HepG2 (cell line): Measurements from ENCODE around the gene PIEZO1. TPM values are rescaled to one million over a fixed set of nuclear protein-coding genes. Genes with fewer than 3 reads are reported as not detected.

Experiments
- AGO1 ChIP-seq: fragments of 200-400 bp; formaldehyde crosslinking; IDR thresholded peaks from 2 replicates; pipeline ENCODE4 v1.6.1; 2017; ENCODE audit warnings: mild to moderate bottlenecking, low read depth, low read length, moderate library complexity; ENCODE audit not compliant: poor library complexity, severe bottlenecking
- GABPB1 ChIP-seq: IDR thresholded peaks from 2 replicates; pipeline ENCODE4 v1.6.1; 2016; ENCODE audit warnings: mild to moderate bottlenecking, missing genetic modification reagents, moderate library complexity, missing compliant biosample characterization
- KMT2B ChIP-seq: IDR thresholded peaks from 2 replicates; pipeline ENCODE4 v1.6.1; 2016; ENCODE audit warnings: missing genetic modification reagents, missing compliant biosample characterization
- NKX3-1 ChIP-seq: sonication (generic); formaldehyde crosslinking; IDR thresholded peaks from 2 replicates; pipeline ENCODE4 v1.5.0; 2020; ENCODE audit warnings: missing genetic modification reagents
- PATZ1 ChIP-seq: sonication (generic); formaldehyde crosslinking; IDR thresholded peaks from 2 replicates; pipeline ENCODE4 v1.4.0; 2020; ENCODE audit warnings: missing genetic modification reagents
- PHF21A ChIP-seq: sonication (generic); formaldehyde crosslinking; IDR thresholded peaks from 2 replicates; pipeline ENCODE4 v1.5.0; 2020; ENCODE audit warnings: mild to moderate bottlenecking, missing genetic modification reagents
- POGK ChIP-seq: sonication (generic); formaldehyde crosslinking; conservative IDR thresholded peaks from 2 replicates; pipeline ENCODE4 v1.8.0; 2022; ENCODE audit warnings: mild to moderate bottlenecking, moderate library complexity, missing genetic modification reagents
- POLR2A ChIP-seq, 2 experiments: IDR thresholded peaks; 2 replicates each; pipeline ENCODE4 v1.6.1; 2011; ENCODE audit warnings: low read depth in 2 of 2, low read length in 2 of 2, mild to moderate bottlenecking in 1 of 2, moderate library complexity in 1 of 2; ENCODE audit not compliant: insufficient read depth in 1 of 2
- TIGD3 ChIP-seq: sonication (generic); formaldehyde crosslinking; IDR thresholded peaks from 2 replicates; pipeline ENCODE4 v1.5.1; 2020; ENCODE audit warnings: mild to moderate bottlenecking, missing genetic modification reagents, borderline replicate concordance
- YY1 ChIP-seq: IDR thresholded peaks from 2 replicates; pipeline ENCODE4 v1.6.1; 2011; ENCODE audit warnings: low read length, low read depth, moderate library complexity, mild to moderate bottlenecking; ENCODE audit not compliant: insufficient read depth, insufficient replicate concordance
- ZBTB7B ChIP-seq: sonication (generic); formaldehyde crosslinking; IDR thresholded peaks from 2 replicates; pipeline ENCODE4 v1.4.0; 2020; ENCODE audit warnings: missing genetic modification reagents
- ZC3H4 ChIP-seq: sonication (generic); formaldehyde crosslinking; IDR thresholded peaks from 2 replicates; pipeline ENCODE4 v1.4.0; 2020; ENCODE audit warnings: missing genetic modification reagents, borderline replicate concordance
- ZIK1 ChIP-seq: sonication (generic); formaldehyde crosslinking; IDR thresholded peaks from 2 replicates; pipeline ENCODE4 v1.5.0; 2020; ENCODE audit warnings: mild to moderate bottlenecking, low read depth, missing genetic modification reagents, borderline replicate concordance
- ZNF281 ChIP-seq: sonication (generic); formaldehyde crosslinking; IDR thresholded peaks from 2 replicates; pipeline ENCODE4 v1.4.0; 2020; ENCODE audit warnings: missing genetic modification reagents, borderline replicate concordance
- ZNF333 ChIP-seq: sonication (generic); formaldehyde crosslinking; IDR thresholded peaks from 2 replicates; pipeline ENCODE4 v1.4.0; 2020; ENCODE audit warnings: mild to moderate bottlenecking, missing genetic modification reagents, borderline replicate concordance
- ZNF33A ChIP-seq: sonication (generic); formaldehyde crosslinking; IDR thresholded peaks from 2 replicates; pipeline ENCODE4 v1.5.1; 2020; ENCODE audit warnings: missing genetic modification reagents, mild to moderate bottlenecking, moderate library complexity, borderline replicate concordance
- ZNF350 ChIP-seq: sonication (generic); formaldehyde crosslinking; IDR thresholded peaks from 2 replicates; pipeline ENCODE4 v1.4.0; 2020; ENCODE audit warnings: mild to moderate bottlenecking, low read depth, missing genetic modification reagents, borderline replicate concordance
- ZNF451 ChIP-seq: sonication (generic); formaldehyde crosslinking; IDR thresholded peaks from 2 replicates; pipeline ENCODE4 v1.5.0; 2020; ENCODE audit warnings: mild to moderate bottlenecking, missing genetic modification reagents
- ZNF709 ChIP-seq: sonication (generic); formaldehyde crosslinking; IDR thresholded peaks from 2 replicates; pipeline ENCODE4 v1.5.0; 2020; ENCODE audit warnings: mild to moderate bottlenecking, missing genetic modification reagents
- ZNF790 ChIP-seq: sonication (generic); formaldehyde crosslinking; IDR thresholded peaks from 2 replicates; pipeline ENCODE4 v1.8.0; 2022; ENCODE audit warnings: missing genetic modification reagents, mild to moderate bottlenecking, borderline replicate concordance
- polyA plus RNA-seq, 8 experiments: library from polyadenylated mRNA; depleted of rRNA in 3 of 8; stranded (reverse) in 7 of 8; unstranded in 1 of 8; fragments of >200 nt; fragmentation: Illumina TruSeq in 4 of 8; extraction: Trizol in 4 of 8; gene quantifications; 2 replicates each; pipeline versions ENCODE4 v1.2.1 to v1.2.3, GENCODE V29; 2011 to 2016; ENCODE audit warnings: low read depth in 4 of 8, missing spikeins in 1 of 8, mixed read lengths in 1 of 8; ENCODE audit not compliant: insufficient read depth in 1 of 8
- total RNA-seq, 5 experiments: library from RNA; depleted of rRNA; stranded (reverse); fragments of >200 nt; fragmentation: Illumina TruSeq; extraction: Trizol; gene quantifications; 2 replicates each; pipeline ENCODE4 v1.2.3, GENCODE V29; 2016; ENCODE audit warnings: low read depth in 1 of 5

PIEZO1 gene
- total and polyA plus RNA-seq, 2 of the 13 experiments (the other 11 are each of a cell fraction or from before 2014, with no cell fraction given) = 67.9 to 85.0 TPM

- TF ChIP-seq TIGD3 (no peak), AGO1 (no peak), ZIK1 (0 out of 2 replicates have a peak, but pooled peaks have one; percentile 7), POLR2A (IDR thresholded peaks at IDR 0.05; ENCODE audit: insufficient read depth in 1 of 2, low read depth in 2 of 2, low read length in 2 of 2) (peak in 1 of 2 experiments; percentile 52; a peak in 2 of 4 replicates), YY1 (peak; percentile 30), ZBTB7B (CRISPR knock-in tag) (peak; percentile 62; the same call in 1 of the 2 replicates), KMT2B (CRISPR knock-in tag) (peak; percentile 51; the same call in 1 of the 2 replicates), ZNF350 (CRISPR knock-in tag) (peak; percentile 56; the same call in 1 of the 2 replicates), ZC3H4 (CRISPR knock-in tag) (0 out of 2 replicates have a peak, but pooled peaks have one; percentile 29), ZNF281 (CRISPR knock-in tag) (no peak), POGK (CRISPR knock-in tag) (peak; percentile 8; the same call in 1 of the 2 replicates), PATZ1 (peak; percentile 59), ZNF33A (CRISPR knock-in tag) (no peak), NKX3-1 (CRISPR knock-in tag) (peak; percentile 6; the same call in 1 of the 2 replicates), ZNF451 (no peak; the same call in 1 of the 2 replicates), ZNF333 (CRISPR knock-in tag) (no peak; the same call in 1 of the 2 replicates), PHF21A (CRISPR knock-in tag) (peak; percentile 32; the same call in 1 of the 2 replicates), ZNF790 (CRISPR knock-in tag) (0 out of 2 replicates have a peak, but pooled peaks have one; percentile 63), GABPB1 (CRISPR knock-in tag) (peak; percentile 46; the same call in 1 of the 2 replicates), ZNF709 (CRISPR knock-in tag) (0 out of 2 replicates have a peak, but pooled peaks have one; percentile 72)
These were observed 755 bp downstream of the PIEZO1 start (continued) for GRCh38 chr16:88784074-88784855.
